Ramos (cell line): ENCODE measurements around the gene FBXL5.

ENCODE experiments used
- in situ Hi-C: fragments of 300-500 bp; cut with MboI; formaldehyde crosslinking; loops from one replicate; pipeline ENCODE4 v1.14.3; 2022; ENCODE audit warnings: low sequenced_read_pairs; ENCODE audit not compliant: unreplicated experiment

Gene FBXL5

DNA sequence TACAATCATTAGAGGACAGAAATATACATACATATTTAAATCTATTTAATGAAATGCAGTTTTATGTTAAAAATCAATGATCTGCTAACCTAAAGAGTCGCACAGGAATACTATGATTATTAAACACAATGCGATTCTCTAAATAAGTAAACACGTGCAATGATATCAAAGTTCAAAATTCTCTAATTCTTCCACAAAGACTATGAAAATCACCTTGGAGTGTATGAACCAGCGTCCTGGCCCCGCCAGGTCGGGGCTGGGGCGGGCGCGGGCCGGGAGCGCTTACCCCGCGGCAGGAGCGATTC is 25.9 kb upstream of the FBXL5 start:
- in situ Hi-C loops = no loop called here

DNA sequence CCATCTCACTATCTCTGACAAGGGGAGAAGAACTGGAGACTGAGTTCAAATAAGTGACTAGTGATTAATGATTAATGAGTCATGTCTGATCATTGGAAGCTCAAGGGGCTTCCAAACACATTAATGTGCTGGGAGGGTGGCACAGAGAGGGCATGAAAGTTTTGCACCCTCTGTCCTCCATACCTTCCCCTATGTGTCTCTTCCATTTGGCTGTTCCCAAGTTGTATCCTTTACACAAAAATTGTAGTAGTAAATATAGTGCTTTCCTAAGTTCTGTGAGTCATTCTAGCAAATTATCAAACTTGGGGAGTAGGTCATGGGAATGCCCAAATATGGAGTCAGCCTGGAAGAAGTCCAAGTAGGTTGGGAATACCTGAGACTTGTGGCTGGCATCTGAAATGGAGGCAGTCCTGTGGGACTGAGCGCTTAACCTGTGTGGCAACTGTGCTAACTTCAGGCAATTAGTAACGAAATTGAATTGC is 22.4 kb upstream of the FBXL5 start:
- in situ Hi-C loops = no loop called here

DNA sequence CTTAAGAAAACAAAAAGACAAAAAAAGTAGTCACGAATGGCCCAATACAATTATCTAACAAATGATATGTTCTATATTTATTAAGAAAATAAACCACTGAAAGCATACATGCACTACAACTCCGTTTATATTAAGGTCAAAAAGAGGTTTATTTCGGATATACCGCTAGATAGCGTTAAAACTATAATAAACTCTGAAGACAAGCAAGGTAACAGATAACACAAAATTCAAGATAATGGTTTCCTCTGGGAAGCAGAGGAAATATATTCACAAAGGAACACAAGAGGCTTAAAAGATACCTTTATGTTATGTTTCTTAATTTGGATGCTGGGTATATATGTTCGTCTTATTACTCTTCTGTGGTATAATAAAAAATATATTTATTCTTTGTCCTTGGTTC is 21.7 kb upstream of the FBXL5 start:
- in situ Hi-C loops = no loop called here

DNA sequence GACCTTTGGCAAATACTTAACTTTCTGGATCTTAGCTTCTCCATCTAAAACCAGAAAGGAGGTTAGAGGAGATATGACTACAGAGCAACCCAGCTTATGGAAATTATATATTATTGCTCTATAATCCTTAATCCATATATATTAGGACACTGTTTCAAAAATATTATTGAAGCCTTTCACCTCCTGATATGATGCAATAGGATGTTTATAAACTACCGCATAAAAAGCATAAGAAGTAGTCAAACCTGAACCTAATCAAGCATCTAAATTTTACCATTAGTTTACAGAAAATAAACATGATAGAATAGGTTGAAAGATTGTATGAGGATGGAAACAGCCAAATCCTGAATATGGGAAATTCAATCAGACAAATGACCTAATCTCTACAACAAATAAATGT is 20.9 kb upstream of the FBXL5 start:
- in situ Hi-C loops = no loop called here

DNA sequence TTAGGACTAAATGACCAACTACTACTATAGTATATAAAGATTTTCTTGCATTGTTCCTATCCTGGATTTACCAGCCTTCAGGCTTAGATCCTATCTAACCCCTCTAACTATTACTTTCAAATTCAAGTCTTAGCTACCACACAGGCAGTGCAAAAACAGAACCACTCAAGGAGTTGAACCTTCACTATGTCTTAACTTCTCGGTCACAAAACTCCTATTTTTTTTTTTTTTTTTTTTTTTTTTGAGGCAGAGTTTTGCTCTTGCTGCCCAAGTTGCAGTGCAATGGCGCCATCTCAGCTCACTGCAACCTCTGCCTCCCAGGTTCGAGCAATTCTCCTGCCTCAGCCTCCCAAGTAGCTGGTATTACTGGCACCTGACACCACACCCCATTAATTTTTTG is 20.2 kb upstream of the FBXL5 start:
- in situ Hi-C loops = no loop called here

DNA sequence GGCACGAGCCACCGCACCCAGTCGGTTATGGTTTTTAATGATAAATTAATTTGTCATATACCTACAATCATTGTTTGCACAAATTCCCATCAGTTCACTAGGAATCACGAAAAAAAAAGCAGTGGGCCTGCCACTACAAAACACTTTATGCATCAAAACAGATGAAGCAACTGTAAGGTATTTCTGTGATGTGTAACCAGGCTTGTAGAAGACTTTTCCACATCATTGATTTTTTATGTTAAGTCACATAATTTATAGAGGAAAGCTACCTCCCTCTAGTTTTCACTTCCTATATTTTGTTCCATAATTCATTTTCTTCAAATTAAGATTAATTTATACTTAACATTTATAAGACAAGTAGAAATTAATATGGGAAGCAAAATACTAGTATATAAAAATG is 19.8 kb upstream of the FBXL5 start:
- in situ Hi-C loops = loop anchor here (25.0 kb wide), 1 partner anchor 663 kb away; the partner anchor contains the start of gene CPEB2

DNA sequence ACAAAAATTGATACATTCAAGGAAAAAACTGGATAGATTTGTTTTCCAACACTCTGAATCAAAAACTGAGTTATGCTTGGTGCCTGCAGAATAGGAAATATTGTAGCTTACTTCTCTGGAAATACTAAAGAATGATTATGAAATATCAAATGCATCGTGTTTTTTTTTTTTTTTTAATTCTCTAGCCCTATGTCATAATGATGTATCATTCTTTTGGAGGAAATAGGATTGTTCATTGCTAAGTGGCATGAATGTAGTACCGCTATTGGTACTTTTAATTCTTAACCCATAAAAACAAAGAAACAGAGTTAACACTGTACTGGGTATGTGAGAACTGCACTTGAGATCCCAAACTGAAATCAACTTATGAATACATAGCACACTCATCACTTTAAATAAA is 18.9 kb upstream of the FBXL5 start:
- in situ Hi-C loops = loop anchor here (25.0 kb wide), 1 partner anchor 662 kb away; the partner anchor contains the start of gene CPEB2

DNA sequence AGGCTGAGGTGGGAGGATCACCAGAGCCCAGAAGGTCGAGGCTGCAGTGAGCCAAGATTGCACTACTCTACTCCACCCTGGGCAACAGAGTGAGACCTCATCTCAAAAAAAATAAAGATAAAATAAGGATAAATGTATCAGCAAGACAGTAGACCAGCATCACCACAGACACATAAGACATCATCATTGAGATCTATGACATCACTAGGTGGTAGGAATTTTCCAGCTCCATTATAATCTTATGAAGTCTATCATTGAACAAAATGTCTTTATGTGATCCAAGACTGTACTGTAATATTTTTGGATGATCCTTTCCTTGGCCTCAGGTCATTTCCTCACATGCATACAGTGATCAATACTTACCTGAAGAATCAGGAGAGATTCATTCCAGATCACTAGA is 18.2 kb upstream of the FBXL5 start:
- in situ Hi-C loops = loop anchor here (25.0 kb wide), 1 partner anchor 661 kb away; the partner anchor contains the start of gene CPEB2

DNA sequence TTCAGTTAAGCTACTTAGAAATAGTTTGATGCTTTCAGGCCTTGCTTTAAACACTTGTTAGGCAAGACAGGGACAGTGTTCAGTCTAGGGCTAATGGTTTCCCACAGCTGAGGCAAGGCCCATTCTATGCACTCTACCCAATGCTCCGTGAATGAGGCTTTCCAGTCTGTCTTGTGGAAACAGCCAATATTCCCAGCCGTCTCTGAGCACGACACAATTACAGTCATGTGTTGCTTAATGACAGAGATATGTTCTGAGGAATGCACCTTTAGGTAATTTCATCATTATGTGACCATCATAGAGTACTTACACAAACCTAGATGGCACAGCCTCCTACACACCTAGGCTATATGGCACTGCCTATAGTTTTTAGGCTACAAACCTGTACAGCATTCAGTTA is 16.9 kb upstream of the FBXL5 start:
- in situ Hi-C loops = loop anchor here (25.0 kb wide), 1 partner anchor 660 kb away; the partner anchor contains the start of gene CPEB2

DNA sequence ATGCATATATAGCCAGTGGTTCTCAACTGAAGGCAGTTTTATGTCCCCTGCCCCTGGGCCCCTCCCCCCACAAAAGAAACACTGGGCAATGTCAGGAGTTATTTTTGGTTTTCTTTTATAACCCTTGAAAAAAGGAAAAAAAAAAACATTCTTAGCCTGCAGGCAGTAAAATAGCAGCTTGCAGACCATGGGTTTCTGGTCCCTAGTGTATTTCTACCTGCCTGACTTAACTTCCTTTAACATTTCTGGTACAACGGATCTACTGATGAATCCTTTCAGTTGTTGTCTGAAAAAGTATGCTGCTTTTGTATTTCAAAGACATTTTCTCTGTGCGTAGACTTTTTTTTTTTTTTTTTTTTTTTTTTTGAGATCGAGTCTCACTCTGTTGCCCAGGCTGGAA is 15.4 kb upstream of the FBXL5 start:
- in situ Hi-C loops = loop anchor here (25.0 kb wide), 1 partner anchor 658 kb away; the partner anchor contains the start of gene CPEB2

DNA sequence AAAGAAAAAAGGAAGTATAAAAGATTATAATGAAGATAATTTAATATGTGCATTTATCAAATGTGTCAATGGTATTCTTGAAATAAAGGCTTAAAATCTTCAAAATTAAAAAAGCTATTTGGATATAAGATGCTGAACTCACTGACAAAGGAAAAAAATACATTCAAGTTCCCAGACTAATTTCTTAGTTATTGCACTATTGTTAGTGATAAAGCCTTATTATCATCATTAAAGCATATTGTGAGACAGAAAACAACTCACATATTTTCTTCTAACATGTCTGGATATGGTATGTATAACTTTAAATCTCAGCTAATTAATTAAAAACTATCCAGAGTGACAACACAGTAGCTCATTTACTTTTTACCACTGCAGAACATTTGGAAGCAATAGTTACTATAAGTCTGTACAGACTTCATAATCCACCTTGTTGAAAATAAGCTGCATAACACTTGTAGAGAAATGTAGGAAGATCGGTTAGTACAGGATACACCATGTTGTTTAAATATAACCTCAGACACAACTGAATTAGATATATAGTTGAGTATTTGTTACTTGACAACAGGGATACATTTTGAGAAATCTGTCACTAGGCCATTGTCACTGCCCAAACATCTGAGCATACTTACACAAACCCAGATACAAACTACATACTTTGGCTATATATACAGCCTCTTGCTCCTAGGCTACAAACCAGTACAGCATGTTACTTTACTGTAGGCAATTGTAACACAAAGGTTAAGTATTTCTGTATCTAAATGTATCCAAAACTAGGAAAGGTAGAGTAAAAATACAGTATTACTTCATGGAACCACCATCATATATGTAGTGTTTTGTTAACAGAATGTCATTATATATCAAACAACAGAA is 13.6 kb upstream of the FBXL5 start:
- in situ Hi-C loops = loop anchor here (25.0 kb wide), 1 partner anchor 656 kb away; the partner anchor contains the start of gene CPEB2

DNA sequence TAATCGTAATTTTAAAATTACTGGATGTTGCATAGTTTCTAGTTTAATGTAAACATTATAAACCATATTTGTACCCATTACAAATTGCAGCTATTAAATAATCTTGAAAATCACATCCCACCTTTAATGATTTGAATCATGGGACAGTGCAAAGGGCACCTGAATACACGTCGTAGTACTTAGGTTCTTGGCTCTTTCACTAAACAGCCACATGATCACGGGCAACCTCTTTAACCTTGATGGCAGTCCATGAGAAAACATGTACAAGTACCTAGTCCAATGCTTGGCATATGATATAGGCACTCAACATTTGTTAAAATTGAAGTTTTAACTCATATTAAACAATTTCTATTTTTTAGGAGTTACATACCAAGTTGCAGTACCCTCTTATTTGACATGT is 11.8 kb upstream of the FBXL5 start:
- in situ Hi-C loops = loop anchor here (25.0 kb wide), 1 partner anchor 655 kb away; the partner anchor contains the start of gene CPEB2

DNA sequence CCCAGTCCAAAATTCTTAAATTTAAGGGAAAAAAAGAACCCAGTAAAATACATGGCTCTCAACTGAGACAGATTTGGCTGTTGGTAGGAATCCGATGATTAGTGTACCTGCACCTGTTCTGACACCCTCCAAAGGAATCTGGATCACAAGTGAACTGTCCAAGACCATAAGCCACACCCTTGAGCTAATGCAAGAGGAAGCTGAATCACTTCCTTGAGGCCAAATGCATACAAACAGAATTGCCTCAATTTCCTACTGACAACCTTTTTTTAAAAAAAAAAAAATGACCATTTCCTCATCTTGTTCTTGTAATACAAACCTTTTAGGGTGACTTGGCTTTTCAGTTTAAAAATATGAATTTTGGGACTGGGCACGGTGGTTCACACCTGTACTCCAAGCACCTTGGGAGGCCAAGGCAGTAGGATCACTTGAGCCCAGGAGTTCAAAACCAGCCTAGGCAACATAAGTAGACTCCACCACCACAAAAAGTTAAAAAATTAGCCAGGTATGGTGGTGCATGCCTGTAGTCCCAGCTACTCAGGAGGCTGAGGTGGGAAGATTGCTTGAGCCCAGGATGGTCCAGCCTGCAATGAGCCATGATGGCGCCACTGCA is 10.7 kb upstream of the FBXL5 start:
- in situ Hi-C loops = loop anchor here (25.0 kb wide), 1 partner anchor 654 kb away; the partner anchor contains the start of gene CPEB2

DNA sequence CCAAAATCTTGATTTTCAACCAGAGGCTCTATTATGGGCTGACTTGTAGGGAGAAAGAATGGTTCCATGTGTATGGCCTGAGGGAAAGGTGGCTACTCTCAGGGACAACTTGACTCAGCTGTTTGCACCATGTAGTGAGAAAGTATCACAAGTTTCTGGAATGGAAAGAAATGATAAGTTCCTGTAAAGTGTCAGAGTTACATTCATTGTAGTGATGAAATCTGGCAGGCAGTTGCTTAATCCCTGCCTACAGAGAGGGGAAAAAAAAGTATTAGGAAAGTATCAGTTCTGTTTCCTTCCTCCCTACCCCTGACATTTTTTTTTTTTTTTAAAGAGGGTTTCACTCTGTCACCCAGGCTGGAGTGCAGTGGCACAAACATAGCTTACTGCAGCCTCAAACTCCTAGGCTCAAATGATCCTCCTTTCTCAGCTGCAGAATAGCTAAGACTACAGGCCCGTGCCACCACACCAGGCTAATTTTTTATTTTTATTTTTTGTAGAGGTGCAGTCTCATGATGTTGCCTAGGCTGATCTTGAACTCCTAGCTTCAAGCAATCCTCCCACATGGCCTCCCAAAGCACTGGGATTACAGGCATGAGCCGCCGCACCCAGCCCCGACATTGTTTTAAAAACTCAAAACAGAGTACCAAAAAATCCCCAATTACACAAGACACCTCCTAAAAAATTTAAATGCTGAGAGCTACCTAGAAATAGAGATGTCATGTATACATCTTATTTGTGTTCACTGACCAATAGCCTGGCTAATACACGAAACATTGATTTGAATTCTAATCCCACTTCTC is 4.8 kb upstream of the FBXL5 start:
- in situ Hi-C loops = loop anchor here (25.0 kb wide), 1 partner anchor 648 kb away; the partner anchor contains the start of gene CPEB2

DNA sequence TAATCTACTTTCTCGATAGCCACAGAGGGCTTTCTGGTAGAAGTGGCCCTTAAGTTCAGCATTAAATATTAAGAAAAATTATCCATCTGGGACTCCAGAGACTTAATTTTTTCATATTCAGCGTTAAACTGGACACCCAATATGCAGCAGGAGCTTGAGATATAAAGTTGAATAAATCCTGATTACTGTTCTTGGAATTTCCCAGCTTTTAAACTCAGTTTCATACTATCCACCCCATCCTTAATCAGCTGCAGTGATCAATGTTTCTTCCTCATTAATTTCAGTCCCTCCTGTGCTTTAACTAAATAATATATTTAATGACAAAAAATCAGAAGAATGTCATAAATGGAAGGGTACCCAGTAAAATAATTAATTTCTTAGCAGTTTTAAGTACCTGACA is 3.6 kb upstream of the FBXL5 start:
- in situ Hi-C loops = loop anchor here (25.0 kb wide), 1 partner anchor 646 kb away; the partner anchor contains the start of gene CPEB2

DNA sequence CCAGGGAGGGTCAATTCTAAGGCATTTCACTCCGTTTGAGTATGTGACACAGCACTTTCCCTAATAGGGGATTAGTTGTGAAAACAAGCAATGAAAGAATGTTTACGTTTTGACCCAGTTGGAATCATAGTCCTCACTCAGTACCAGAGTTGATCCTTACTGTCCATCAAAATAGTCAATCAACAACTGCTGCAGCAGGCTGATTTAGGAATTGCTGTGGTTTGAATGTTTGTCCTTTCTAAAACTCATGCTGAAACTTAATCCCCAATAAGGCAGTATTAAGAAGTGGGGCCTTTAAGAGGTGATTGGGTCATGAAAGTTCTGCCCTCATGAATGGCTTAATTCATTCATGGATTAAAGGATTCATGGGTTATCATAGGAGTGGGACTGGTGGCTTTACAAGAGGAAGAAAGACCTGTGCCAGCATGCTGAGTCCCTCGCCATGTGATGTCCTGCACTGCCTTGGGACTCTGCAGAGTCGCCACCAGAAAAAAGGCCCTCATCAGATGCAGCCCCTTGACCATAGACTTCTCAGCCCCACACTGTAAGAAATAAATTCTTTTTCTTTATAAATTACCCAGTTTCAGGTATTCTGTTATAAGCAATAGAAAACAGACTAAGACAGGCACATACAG is 3.1 kb upstream of the FBXL5 start:
- in situ Hi-C loops = loop anchor here (25.0 kb wide), 1 partner anchor 646 kb away; the partner anchor contains the start of gene CPEB2

DNA sequence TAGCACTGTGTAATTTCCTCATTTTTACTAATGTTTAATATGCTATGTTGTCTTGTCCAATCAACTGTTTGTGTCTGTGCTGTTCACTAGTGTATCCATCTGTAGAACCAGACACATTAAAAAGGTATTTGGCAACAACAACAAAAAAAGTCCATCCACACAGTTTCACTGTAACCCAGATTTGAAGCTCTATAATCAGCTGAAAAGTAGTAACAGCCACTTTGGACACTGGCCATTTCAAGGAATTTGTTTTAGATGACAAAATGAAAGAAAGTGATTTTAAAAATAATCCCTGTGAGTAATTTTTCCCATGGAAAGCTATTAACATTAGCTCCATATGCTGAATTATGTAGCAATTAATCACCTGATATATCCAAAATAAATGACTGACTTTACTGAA is 2.2 kb upstream of the FBXL5 start:
- in situ Hi-C loops = loop anchor here (25.0 kb wide), 1 partner anchor 645 kb away; the partner anchor contains the start of gene CPEB2

DNA sequence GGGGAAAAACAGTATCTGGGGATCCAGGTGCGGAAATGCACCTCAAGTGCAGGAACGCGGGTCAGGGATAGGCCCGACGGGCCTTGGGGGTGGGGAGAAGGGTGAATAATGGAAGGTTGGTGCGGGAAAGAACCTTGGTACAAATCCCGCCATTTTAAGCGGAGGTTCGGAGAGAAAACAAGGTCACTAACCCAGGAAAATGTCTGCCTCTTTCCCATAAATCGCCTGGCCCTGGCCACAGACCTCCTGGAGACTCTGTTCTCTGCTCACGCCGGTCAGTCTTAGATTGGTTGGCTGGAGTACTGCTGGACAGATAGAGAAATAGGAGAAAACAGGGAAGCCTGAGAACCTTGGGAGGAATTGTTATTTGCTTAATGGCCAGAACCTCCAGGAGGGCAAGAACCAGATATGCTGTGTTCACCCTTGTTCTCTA is 897 bp upstream of the FBXL5 start:
- in situ Hi-C loops = loop anchor here (25.0 kb wide), 1 partner anchor 644 kb away; the partner anchor contains the start of gene CPEB2

DNA sequence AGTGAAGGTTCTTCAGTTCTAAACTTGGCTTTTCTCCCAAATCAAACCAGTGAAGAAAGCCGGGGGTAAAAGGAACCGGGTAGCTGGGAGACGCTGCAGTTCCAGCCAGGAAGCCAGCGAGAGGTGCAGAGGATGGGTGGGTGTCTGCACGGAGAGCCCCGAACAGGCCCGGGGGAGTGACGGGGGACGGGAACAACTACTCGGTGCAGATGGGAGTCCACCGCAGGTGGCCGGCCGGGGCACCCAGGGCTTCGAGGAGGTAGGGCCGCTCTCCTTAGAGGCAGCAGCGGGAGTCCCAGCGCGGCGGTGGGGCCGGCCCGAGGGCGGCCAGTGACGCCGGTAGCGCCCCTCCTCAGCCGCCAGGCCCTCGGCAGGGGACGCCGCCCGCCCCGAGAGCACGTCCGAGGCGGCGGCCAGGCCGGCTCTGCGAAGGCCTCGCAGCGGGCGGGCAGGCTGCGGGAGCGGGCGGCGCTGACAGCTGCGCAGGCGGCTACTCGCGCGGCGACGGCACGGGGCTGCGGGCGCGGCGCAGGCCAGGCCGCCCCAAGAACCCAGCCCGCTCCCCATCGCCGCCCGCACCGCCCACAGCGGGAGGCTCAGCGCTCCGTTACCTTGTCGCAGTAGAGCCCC is 449 bp downstream of the FBXL5 start:
- in situ Hi-C loops = loop anchor here (25.0 kb wide), 1 partner anchor 642 kb away; the partner anchor contains the start of gene CPEB2
